Left colon (tissue), 2 donors: Measurements from ENCODE around the gene ESD. TPM values are rescaled to one million over a fixed set of nuclear protein-coding genes. Genes with fewer than 3 reads are reported as not detected.
A peak's percentile ranks its signal among the peaks of the same experiment; 100 is the strongest.
"Not testable (repeated sequence)": the region's sequence is repeated elsewhere in the genome, so short reads cannot be mapped to it uniquely, and the experiment has no call there.

Experiments
- ATAC-seq: fragments of 200-7000 bp; cut with Tn5 transposase; one replicate; pipeline ENCODE4 v1.9.1; 2020; ENCODE audit warnings: mild to moderate bottlenecking, moderate library complexity
- DNase-seq, 2 donors: peaks; one replicate each; pipeline ENCODE4 v3.0.0-alpha.2; 2020
- intact Hi-C, 2 donors: fragments of 100-400 bp; cut with DNase I in 1 of 2; cut with micrococcal nuclease in 1 of 2; formaldehyde crosslinking; loops; one replicate each; pipeline versions ENCODE4 v1.11.2 to v1.14.0; 2022; cut with DNase I, micrococcal nuclease
- long read RNA-seq: library from polyadenylated mRNA; unstranded; transcript quantifications from one replicate; pipeline ENCODE4 v2.0.0, GENCODE V29; 2021
- total RNA-seq, 2 donors: library from RNA; stranded (reverse); fragmentation: NEBNext Ultra II Directional; extraction: Animal tissue kit (Norgen Biotek cat#: 25700); gene quantifications; one replicate each; pipeline ENCODE4 v1.2.1, GENCODE V29; 2021
- donor health status: DM: no; HTN: no; CAD: no.
- donor health status: DM: yes; HTN: yes; CAD: no.

Gene ESD
- total RNA-seq: 10 to 100 TPM; 85.4 to 93.0 TPM
- long read RNA-seq, transcript ESD-202 (10 exons, 1,192 nt): major isoform, 39 of 47 reads
- long read RNA-seq, partial matches to known transcripts: 6 of 47 reads
- long read RNA-seq, other reads (novel, unspliced or antisense): 2 of 47 reads

GRCh38 chr13:46796515-46797474, at the start of gene ESD:
Gene ESD, minus strand, starts transcription at chr13:46797161. Its CDS starts 5,748 bp downstream, at chr13:46791413.
- DNase-seq (peak; percentile 93 to 99), ATAC-seq (peak; percentile 94)
- intact Hi-C loops: no loop called here

- no peak for ATAC-seq
- intact Hi-C loops: no loop called here
- no peak for DNase-seq
Observed at GRCh38 chr13:46846726-46847125, 49.8 kb upstream of the ESD start.

- intact Hi-C loops: no loop called here
- no peak for ATAC-seq
- no peak for DNase-seq
Observed at GRCh38 chr13:46845146-46845545, 48.2 kb upstream of the ESD start.

GRCh38 chr13:46844431-46844830, 47.5 kb upstream of the ESD start:
- ATAC-seq (no peak), DNase-seq (no peak)
- intact Hi-C loops: no loop called here

- ATAC-seq (no peak), DNase-seq (no peak)
- intact Hi-C loops: no loop called here
Observed at GRCh38 chr13:46839399-46839798, 42.4 kb upstream of the ESD start.

GRCh38 chr13:46834657-46835056, 37.7 kb upstream of the ESD start:
- no peak for ATAC-seq
- intact Hi-C loops: loop anchor here in 1 of 2 donors (5.0 kb wide), 1 partner anchor 938 kb away; no protein-coding TSS in a partner anchor
- no peak for DNase-seq

- DNase-seq (peak in 1 of 2 donors; percentile 34), ATAC-seq (peak; percentile 69)
- intact Hi-C loops: loop anchor here in 1 of 2 donors (5.0 kb wide), 1 partner anchor 941 kb away; no protein-coding TSS in a partner anchor
Observed at GRCh38 chr13:46831588-46832194, 34.7 kb upstream of the ESD start.

GRCh38 chr13:46830405-46831005, 33.5 kb upstream of the ESD start:
- DNase-seq: no peak
- intact Hi-C loops: loop anchor here in 1 of 2 donors (5.0 kb wide), 1 partner anchor 942 kb away; no protein-coding TSS in a partner anchor
- ATAC-seq: peak; percentile 70

GRCh38 chr13:46822551-46822950, 25.6 kb upstream of the ESD start:
- intact Hi-C loops: no loop called here
- ATAC-seq: no peak
- DNase-seq: no peak

GRCh38 chr13:46817838-46818476, 21.0 kb upstream of the ESD start:
- no peak for DNase-seq
- intact Hi-C loops: no loop called here
- no peak for ATAC-seq

- DNase-seq (no peak), ATAC-seq (no peak)
- intact Hi-C loops: no loop called here
Observed at GRCh38 chr13:46817095-46817494, 20.1 kb upstream of the ESD start.

- intact Hi-C loops: no loop called here
- ATAC-seq: no peak
Observed at GRCh38 chr13:46816371-46816770, 19.4 kb upstream of the ESD start.

GRCh38 chr13:46812301-46812797, 15.4 kb upstream of the ESD start:
- intact Hi-C loops: no loop called here

More at GRCh38 chr13:46816371-46816770, 19.4 kb upstream of the ESD start:
- DNase-seq: no peak

GRCh38 chr13:46810440-46810839, 13.5 kb upstream of the ESD start:
- DNase-seq (no peak), ATAC-seq (no peak)
- intact Hi-C loops: no loop called here

More at GRCh38 chr13:46812301-46812797, 15.4 kb upstream of the ESD start:
- DNase-seq: no peak
- no peak for ATAC-seq

GRCh38 chr13:46804921-46805320, 8.0 kb upstream of the ESD start:
- DNase-seq, intact Hi-C loops, ATAC-seq: not testable (repeated sequence)

- no peak for DNase-seq
- intact Hi-C loops: no loop called here
- ATAC-seq: no peak
Observed at GRCh38 chr13:46804391-46804815, 7.4 kb upstream of the ESD start.

GRCh38 chr13:46803586-46803985, 6.6 kb upstream of the ESD start:
- DNase-seq (no peak), ATAC-seq (no peak)
- intact Hi-C loops: no loop called here

- ATAC-seq: no peak
- intact Hi-C loops: no loop called here
Observed at GRCh38 chr13:46801858-46802257, 4.9 kb upstream of the ESD start.

More at GRCh38 chr13:46801858-46802257, 4.9 kb upstream of the ESD start:
- DNase-seq: no peak
